ENCODE results near the gene PIK3C2G. TPM values are rescaled to one million over a fixed set of nuclear protein-coding genes. Genes with fewer than 3 reads are reported as not detected.

The PIK3C2G gene
- total RNA-seq, 2 experiments from 2014 or later: not detected

DNA sequence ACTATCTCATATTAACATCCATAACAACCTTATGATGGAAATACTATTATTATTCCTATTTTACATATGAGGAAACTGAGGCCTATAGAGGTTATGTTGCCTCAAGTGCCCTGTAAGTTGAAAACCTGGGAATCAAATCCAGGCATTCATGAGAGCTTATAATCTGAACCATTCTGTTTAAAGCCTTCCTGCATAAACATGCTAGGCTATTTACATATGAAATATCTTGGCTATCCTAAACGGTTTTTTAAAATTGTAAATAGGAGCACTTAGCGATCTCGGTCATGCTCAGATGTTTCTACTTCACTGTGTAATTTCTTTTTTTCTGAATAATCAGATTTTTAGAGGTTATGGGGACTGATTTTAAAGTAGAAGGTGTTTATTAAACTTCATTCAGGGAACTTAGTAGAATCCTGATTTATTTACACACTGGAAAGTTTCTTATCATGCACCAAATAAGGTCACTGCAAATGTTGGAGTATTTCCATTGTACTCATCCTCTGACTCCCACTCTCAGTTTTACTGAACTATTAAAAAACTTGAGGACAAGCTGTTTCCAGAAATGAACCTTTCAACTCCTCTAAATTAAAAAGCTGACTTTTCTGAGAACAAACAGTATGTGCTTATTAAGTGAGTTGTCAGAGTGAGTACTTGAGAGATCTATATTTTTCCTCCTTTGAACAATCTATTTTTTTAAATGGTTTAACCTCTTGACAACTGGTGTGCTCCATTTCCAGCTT, 141.7 kb downstream of the PIK3C2G start:
- no peak overlapping the region for H3K4me3 Mint-ChIP-seq
- no peaks in the 10 kb centered on the region for H3K4me1 Mint-ChIP-seq (ENCODE audit: low read depth)
- no peaks in the 10 kb centered on the region for H3K36me3 Mint-ChIP-seq (ENCODE audit: low read depth)
- POLR2A ChIA-PET: no interaction called here
- no peaks in the 10 kb centered on the region for H3K27me3 Mint-ChIP-seq (ENCODE audit: low read depth)
- no peak overlapping the region for H3K27ac Mint-ChIP-seq
- CTCF ChIA-PET: no interaction called here
- DNase-seq: no peak
- H3K9me3 Mint-ChIP-seq (ENCODE audit: insufficient read depth): peaks cover 14% of the 10 kb centered on the region
- no peak for ATAC-seq

DNA sequence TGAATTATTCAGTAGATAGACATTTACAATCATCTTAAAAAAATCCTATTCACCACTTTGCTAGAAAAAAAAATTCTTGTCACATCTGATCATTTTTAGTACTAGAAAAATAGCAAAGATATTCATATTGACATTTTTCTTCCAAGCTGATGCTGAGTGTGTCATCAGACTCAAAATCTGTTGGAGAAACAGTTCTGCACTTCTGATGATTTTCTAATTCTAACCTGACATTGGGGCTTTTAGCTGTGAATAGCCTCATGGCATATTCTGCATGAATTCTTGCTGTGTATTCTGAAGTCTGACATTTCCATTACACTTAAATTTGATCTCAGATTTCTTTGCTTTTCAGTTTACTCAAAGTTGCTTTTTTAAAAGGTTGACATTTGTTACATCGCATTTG, 150.1 kb downstream of the PIK3C2G start:
- peaks cover 6% of the 10 kb centered on the region for H3K9me3 Mint-ChIP-seq (ENCODE audit: insufficient read depth)
- H3K27ac Mint-ChIP-seq: no peak overlapping the region
- CTCF ChIA-PET: no interaction called here
- H3K27me3 Mint-ChIP-seq (ENCODE audit: low read depth): no peaks in the 10 kb centered on the region
- POLR2A ChIA-PET: no interaction called here
- H3K4me3 Mint-ChIP-seq: no peak overlapping the region
- ATAC-seq (no peak), DNase-seq (no peak)
- no peaks in the 10 kb centered on the region for H3K36me3 Mint-ChIP-seq (ENCODE audit: low read depth)
- no peaks in the 10 kb centered on the region for H3K4me1 Mint-ChIP-seq (ENCODE audit: low read depth)

DNA sequence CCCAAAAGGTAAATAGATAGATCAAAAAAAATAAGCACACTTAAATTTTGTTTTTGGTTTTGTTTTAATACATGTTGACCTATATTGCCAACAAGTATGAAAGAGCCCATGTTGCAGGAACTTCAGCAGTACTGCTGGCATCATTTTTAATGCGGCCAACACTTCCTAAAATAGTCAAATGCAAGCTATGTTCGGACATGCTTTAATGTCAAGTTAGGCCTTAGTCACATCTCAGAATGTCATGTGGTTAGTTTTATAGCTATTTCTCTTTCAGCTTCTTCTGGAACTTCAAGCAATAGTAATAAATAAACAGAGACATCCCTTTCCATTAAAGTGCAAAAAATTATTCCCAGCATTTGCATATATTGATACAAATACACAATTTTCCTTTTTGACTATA, 153.4 kb downstream of the PIK3C2G start:
- CTCF ChIA-PET: no interaction called here
- Mint-ChIP-seq H3K36me3 (ENCODE audit: low read depth) (no peaks in the 10 kb centered on the region), H3K27me3 (ENCODE audit: low read depth) (no peaks in the 10 kb centered on the region), H3K4me1 (ENCODE audit: low read depth) (no peaks in the 10 kb centered on the region), H3K27ac (no peak overlapping the region), H3K9me3 (ENCODE audit: insufficient read depth) (peaks cover 5% of the 10 kb centered on the region), H3K4me3 (no peak overlapping the region)
- POLR2A ChIA-PET: no interaction called here
- ATAC-seq (no peak), DNase-seq (no peak)

DNA sequence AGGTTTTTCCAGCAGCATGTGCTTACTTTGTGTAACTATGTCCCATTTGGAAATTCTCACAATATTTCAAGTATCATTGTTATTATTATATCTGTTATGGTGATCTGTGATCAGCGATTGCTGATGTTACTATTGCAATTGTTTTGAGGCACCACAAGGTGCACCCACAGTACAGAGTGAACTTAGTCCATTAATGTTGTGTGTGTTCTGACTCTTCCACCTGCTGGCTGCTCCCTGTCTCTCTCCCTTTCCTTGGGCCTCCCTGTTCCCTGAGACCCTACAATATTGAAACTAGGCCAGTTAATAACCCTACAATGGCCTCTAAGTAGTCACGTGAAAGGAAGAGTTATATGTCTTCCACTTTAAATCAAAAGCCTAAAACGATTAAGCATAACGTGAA, 153.9 kb downstream of the PIK3C2G start:
- no peak overlapping the region for H3K4me3 Mint-ChIP-seq
- ATAC-seq: no peak
- no peaks in the 10 kb centered on the region for H3K4me1 Mint-ChIP-seq (ENCODE audit: low read depth)
- no peak for DNase-seq
- H3K36me3 Mint-ChIP-seq (ENCODE audit: low read depth): no peaks in the 10 kb centered on the region
- no peak overlapping the region for H3K27ac Mint-ChIP-seq
- ChIA-PET POLR2A (no interaction called here), CTCF (no interaction called here)
- H3K9me3 Mint-ChIP-seq (ENCODE audit: insufficient read depth): peaks cover 5% of the 10 kb centered on the region
- H3K27me3 Mint-ChIP-seq (ENCODE audit: low read depth): no peaks in the 10 kb centered on the region

DNA sequence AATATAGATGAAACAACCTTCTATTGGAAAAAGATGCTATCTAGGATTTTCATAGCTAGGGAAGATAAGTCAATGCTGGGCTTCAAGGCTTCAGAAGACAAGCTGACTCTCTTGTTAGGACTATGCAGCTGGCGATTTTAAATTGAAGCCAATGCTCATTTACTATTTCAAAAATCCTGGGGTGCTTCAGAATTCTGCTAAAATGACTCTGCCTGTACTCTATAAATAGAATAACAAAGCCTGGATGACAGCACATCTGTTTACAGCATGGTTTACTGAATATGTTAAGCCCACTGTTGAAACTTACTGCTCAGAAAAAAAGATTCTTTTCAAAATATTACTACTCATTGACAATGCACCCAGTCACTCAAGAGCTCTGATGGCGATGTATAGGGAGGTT, 155.1 kb downstream of the PIK3C2G start:
- H3K9me3 Mint-ChIP-seq (ENCODE audit: insufficient read depth): peaks cover 5% of the 10 kb centered on the region
- ChIA-PET CTCF (no interaction called here), POLR2A (no interaction called here)
- H3K27ac Mint-ChIP-seq: no peak overlapping the region
- no peak for DNase-seq
- no peak for ATAC-seq
- no peaks in the 10 kb centered on the region for H3K27me3 Mint-ChIP-seq (ENCODE audit: low read depth)
- no peak overlapping the region for H3K4me3 Mint-ChIP-seq
- no peaks in the 10 kb centered on the region for H3K4me1 Mint-ChIP-seq (ENCODE audit: low read depth)
- H3K36me3 Mint-ChIP-seq (ENCODE audit: low read depth): no peaks in the 10 kb centered on the region

DNA sequence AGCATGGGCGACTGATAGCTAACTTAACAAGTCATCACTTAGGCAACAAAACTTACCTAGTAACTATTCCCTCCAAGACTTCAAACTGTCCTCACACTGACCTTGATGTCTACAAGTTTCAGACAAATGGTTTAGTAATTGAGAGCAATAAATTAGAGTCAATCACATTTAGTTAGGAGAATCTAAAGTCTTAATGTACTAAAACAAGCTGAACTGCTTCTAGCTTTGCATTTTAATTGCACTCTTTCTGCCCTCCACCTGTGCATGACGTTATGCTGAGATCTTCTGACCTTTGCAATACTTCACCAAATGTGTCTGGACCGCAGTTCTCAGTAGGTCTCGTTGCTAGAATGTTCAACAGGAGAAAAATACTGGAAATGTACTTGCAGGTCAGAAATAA, 158.0 kb downstream of the PIK3C2G start:
- CTCF ChIA-PET: no interaction called here
- no peaks in the 10 kb centered on the region for H3K36me3 Mint-ChIP-seq (ENCODE audit: low read depth)
- H3K27me3 Mint-ChIP-seq (ENCODE audit: low read depth): no peaks in the 10 kb centered on the region
- no peak for ATAC-seq
- no peak for DNase-seq
- H3K4me3 Mint-ChIP-seq: no peak overlapping the region
- POLR2A ChIA-PET: no interaction called here
- H3K9me3 Mint-ChIP-seq (ENCODE audit: insufficient read depth): peaks cover 5% of the 10 kb centered on the region
- H3K4me1 Mint-ChIP-seq (ENCODE audit: low read depth): no peaks in the 10 kb centered on the region
- H3K27ac Mint-ChIP-seq: no peak overlapping the region

DNA sequence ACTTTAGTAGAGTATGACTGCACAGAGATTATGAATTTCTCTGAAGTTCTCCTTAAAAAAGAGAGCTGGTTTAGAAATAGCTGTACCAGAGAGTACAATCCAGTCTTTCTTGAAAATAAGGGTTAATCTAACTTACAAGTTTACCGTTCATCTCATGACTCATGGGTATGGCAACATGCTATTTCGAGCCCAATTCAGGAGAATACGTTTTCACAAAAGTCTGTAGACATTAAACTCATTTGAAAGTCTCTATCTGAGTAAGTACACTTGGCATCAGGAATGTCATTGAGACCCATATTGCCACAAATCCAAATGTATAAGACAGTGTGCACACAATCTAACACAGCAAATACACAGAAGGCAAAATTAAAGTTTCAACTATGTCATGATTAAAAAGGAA, 160.5 kb downstream of the PIK3C2G start:
- Mint-ChIP-seq H3K4me1 (ENCODE audit: low read depth) (no peaks in the 10 kb centered on the region), H3K27me3 (ENCODE audit: low read depth) (no peaks in the 10 kb centered on the region), H3K9me3 (ENCODE audit: insufficient read depth) (no peaks in the 10 kb centered on the region), H3K27ac (no peak overlapping the region), H3K36me3 (ENCODE audit: low read depth) (no peaks in the 10 kb centered on the region), H3K4me3 (no peak overlapping the region)
- no peak for ATAC-seq
- no peak for DNase-seq
- ChIA-PET CTCF (no interaction called here), POLR2A (no interaction called here)

DNA sequence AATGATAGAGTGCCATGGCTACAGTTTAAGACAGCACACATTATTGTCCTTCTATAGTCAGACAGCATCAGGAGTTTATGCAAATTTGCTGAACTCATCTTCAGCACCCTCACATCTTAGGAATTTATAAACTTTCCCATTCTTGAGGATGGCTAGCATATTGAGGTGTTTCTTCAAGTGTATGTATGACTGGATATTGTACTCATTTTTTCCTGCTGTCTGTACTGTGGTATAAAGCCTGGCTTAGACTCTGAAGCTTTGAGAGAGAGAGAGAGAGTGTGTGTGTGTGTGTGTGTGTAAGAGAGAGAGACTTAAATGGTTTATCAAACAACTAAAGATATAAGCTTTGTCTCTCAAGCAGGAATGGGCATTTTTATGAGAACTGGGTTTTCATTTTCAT, 161.6 kb downstream of the PIK3C2G start:
- Mint-ChIP-seq H3K27me3 (ENCODE audit: low read depth) (no peaks in the 10 kb centered on the region), H3K36me3 (ENCODE audit: low read depth) (no peaks in the 10 kb centered on the region), H3K9me3 (ENCODE audit: insufficient read depth) (no peaks in the 10 kb centered on the region), H3K4me1 (ENCODE audit: low read depth) (no peaks in the 10 kb centered on the region), H3K4me3 (no peak overlapping the region), H3K27ac (no peak overlapping the region)
- ChIA-PET CTCF (no interaction called here), POLR2A (no interaction called here)
- no peak for DNase-seq
- ATAC-seq: no peak

DNA sequence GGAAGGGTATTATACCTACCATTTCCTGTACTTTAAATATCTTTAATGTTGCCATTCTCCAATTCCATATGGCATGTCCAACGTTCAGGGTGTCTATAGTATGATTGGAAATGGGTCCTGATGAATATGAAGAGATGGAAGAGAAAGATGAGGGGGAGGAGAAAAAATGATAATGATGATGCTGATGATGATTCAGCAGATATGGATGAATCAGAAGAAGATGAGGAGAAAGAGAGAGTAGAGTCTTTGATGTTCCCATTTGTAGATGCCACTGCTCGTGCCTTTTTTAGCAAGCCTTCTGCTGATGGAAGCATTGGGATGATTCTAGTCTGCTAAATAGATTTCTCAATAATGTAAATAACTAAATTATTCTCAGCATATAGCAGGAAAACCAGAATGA, 163.5 kb downstream of the PIK3C2G start:
- Mint-ChIP-seq H3K27me3 (ENCODE audit: low read depth) (no peaks in the 10 kb centered on the region), H3K36me3 (ENCODE audit: low read depth) (no peaks in the 10 kb centered on the region), H3K27ac (no peak overlapping the region), H3K4me3 (no peak overlapping the region), H3K9me3 (ENCODE audit: insufficient read depth) (no peaks in the 10 kb centered on the region), H3K4me1 (ENCODE audit: low read depth) (no peaks in the 10 kb centered on the region)
- no peak for ATAC-seq
- DNase-seq: no peak
- ChIA-PET CTCF (no interaction called here), POLR2A (no interaction called here)

DNA sequence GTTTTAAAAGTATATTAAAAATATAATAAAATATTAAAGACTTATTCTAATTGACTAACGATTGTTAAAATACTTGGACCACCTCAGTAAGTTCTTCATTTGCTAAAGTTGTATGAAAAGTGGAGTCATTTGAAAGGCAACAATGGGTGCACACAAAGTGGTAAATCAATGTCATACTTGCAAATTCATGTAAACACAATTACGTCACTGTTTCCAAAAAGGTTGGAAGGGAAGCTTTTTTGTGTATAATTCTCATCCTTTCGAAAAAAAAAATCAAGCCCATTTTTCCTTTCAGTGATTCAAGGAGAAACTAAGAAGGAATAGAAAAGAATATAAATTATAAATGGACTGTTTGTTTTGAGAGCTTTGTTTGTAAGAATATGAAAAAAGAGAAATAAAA, 166.2 kb downstream of the PIK3C2G start:
- DNase-seq: no peak
- Mint-ChIP-seq H3K27ac (no peak overlapping the region), H3K27me3 (ENCODE audit: low read depth) (no peaks in the 10 kb centered on the region), H3K4me1 (ENCODE audit: low read depth) (no peaks in the 10 kb centered on the region), H3K36me3 (ENCODE audit: low read depth) (no peaks in the 10 kb centered on the region), H3K9me3 (ENCODE audit: insufficient read depth) (no peaks in the 10 kb centered on the region), H3K4me3 (no peak overlapping the region)
- no peak for ATAC-seq
- ChIA-PET POLR2A (no interaction called here), CTCF (no interaction called here)

DNA sequence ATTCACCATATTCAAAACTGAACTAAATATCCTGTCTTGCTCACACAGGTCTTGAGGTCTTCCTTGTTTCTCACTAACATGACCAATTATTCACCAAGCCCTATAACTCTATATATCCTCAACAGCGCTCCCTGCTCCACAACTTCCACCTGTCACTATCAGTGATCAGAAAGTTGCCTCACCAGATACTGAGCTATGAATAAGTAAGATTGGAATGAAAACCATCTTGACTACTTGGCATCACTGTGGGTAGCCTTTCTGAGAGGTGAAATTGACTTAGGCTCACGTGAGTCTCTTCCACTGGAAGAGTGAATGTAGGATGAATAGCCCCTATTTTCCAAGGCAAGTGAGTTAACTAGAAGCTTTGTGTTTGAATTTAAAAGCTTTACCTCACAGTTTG, 167.1 kb downstream of the PIK3C2G start:
- DNase-seq (no peak), ATAC-seq (no peak)
- H3K36me3 Mint-ChIP-seq (ENCODE audit: low read depth): no peaks in the 10 kb centered on the region
- H3K4me3 Mint-ChIP-seq: no peak overlapping the region
- no peaks in the 10 kb centered on the region for H3K9me3 Mint-ChIP-seq (ENCODE audit: insufficient read depth)
- ChIA-PET POLR2A (no interaction called here), CTCF (no interaction called here)
- no peak overlapping the region for H3K27ac Mint-ChIP-seq
- H3K4me1 Mint-ChIP-seq (ENCODE audit: low read depth): no peaks in the 10 kb centered on the region
- H3K27me3 Mint-ChIP-seq (ENCODE audit: low read depth): no peaks in the 10 kb centered on the region

DNA sequence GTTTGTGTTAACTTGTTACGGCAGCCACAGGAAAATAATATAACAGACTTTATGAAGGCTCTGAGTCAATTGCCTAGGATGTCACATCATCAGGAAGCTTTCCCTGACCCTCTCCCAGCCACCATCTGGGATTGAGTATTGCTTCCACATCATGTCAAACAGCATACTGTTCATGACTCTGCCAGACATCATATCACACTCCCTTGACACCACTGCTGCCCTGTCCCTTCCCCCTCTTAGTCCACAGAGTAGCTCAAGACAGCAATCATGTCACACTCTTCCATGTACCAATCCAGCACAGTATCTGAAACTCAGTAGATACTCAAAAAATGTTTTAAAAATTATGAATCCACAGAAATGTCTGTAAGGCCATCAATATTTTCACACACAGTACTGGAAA, 168.0 kb downstream of the PIK3C2G start:
- no peak for ATAC-seq
- POLR2A ChIA-PET: no interaction called here

DNA sequence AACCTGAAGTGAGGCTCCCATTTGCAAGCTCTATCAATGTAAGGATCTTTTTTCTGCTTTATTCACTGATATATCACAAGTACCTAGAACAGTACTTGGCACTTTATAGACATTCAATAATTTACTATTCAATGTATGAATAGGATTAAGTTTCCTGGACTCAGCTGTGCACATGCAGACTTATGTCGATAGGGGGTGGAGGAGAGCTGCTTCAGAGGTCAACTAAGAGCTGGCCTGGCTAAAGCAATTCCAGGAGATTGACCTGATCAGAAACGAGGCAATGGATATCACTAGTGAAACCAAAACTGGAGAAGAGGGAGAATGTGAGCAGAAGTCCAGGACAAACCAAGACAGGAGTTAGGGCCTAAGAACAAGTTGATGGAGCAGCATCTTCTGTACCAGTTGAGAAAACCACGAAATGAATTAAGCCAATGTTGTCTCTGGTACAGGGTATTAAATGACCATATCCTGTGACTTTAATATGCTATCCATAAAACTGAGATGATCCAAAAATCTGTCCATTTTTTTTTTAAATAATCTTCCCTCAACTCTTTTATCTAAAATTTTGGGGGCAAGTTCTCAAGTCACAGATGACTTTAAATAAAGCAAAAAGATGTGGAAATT, 169.2 kb downstream of the PIK3C2G start:
- ATAC-seq (no peak), DNase-seq (no peak)
- ChIA-PET CTCF (no interaction called here), POLR2A (no interaction called here)
- H3K27ac Mint-ChIP-seq: no peak overlapping the region
- H3K4me1 Mint-ChIP-seq (ENCODE audit: low read depth): no peaks in the 10 kb centered on the region
- no peak overlapping the region for H3K4me3 Mint-ChIP-seq
- H3K9me3 Mint-ChIP-seq (ENCODE audit: insufficient read depth): no peaks in the 10 kb centered on the region
- no peaks in the 10 kb centered on the region for H3K36me3 Mint-ChIP-seq (ENCODE audit: low read depth)
- H3K27me3 Mint-ChIP-seq (ENCODE audit: low read depth): no peaks in the 10 kb centered on the region

More for the DNA sequence above, 168.0 kb downstream of the PIK3C2G start:
- no peaks in the 10 kb centered on the region for H3K4me1 Mint-ChIP-seq (ENCODE audit: low read depth)
- H3K36me3 Mint-ChIP-seq (ENCODE audit: low read depth): no peaks in the 10 kb centered on the region
- no peaks in the 10 kb centered on the region for H3K9me3 Mint-ChIP-seq (ENCODE audit: insufficient read depth)
- H3K27ac Mint-ChIP-seq: no peak overlapping the region
- no peak for DNase-seq
- CTCF ChIA-PET: no interaction called here
- no peaks in the 10 kb centered on the region for H3K27me3 Mint-ChIP-seq (ENCODE audit: low read depth)
- no peak overlapping the region for H3K4me3 Mint-ChIP-seq

All from activated CD8-positive, alpha-beta T cell treated with anti-CD3 and anti-CD28 coated beads, Interleukin-2, amount 10 ng/mL, durations not matched to agents 7 days and 5 days (primary cell).